Retina (tissue), 1 donor: ENCODE results near the gene ARIH2.
"Not testable (repeated sequence)": the region's sequence is repeated elsewhere in the genome, so short reads cannot be mapped to it uniquely, and the experiment has no call there.

Source experiments
- DNase-seq: peaks from one replicate; pipeline ENCODE4 v3.0.0-alpha.2; 2016

Gene ARIH2

GRCh38 chr3:49004352-49005302 is 86.0 kb downstream of the ARIH2 start:
- no peak for DNase-seq

GRCh38 chr3:49005303-49005680 is 86.7 kb downstream of the ARIH2 start:
- no peak for DNase-seq

DNA sequence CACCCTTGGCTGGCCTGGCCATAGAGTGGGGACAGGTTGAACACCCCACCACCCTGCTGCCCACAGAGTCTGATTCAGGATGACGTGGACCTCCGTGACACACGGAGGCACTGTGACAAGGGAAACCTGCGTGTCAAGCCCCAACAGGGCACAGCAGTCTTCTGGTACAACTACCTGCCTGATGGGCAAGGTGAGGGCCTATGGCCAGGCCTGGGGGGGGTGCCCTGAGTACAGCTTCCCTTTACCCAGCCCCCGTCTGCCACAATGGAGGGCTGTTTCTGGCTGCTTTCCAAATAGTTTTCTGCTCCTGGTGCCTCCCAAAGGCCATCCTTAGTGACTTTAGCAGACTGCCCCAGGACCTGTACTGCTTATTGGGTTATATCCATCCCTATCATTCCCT is 87.4 kb downstream of the ARIH2 start:
- DNase-seq, result no peak

DNA sequence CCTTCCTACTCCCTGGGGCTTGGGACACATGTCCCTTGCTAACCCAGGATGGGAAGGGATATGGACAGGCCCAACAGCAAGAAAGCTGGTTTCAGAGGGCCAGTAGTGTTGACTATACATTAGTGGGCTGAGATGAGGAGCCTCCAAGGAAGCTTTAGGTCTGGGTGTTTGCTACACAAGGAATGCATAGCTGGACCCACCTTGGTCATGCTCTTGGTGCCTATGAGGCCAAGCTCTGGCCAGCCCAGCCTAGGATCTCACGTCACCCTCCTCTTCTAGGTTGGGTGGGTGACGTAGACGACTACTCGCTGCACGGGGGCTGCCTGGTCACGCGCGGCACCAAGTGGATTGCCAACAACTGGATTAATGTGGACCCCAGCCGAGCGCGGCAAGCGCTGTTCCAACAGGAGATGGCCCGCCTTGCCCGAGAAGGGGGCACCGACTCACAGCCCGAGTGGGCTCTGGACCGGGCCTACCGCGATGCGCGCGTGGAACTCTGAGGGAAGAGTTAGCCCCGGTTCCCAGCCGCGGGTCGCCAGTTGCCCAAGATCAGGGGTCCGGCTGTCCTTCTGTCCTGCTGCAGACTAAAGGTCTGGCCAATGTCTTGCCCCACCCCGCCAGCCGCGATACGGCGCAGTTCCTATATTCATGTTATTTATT is 87.9 kb downstream of the ARIH2 start:
- no peak for DNase-seq

DNA sequence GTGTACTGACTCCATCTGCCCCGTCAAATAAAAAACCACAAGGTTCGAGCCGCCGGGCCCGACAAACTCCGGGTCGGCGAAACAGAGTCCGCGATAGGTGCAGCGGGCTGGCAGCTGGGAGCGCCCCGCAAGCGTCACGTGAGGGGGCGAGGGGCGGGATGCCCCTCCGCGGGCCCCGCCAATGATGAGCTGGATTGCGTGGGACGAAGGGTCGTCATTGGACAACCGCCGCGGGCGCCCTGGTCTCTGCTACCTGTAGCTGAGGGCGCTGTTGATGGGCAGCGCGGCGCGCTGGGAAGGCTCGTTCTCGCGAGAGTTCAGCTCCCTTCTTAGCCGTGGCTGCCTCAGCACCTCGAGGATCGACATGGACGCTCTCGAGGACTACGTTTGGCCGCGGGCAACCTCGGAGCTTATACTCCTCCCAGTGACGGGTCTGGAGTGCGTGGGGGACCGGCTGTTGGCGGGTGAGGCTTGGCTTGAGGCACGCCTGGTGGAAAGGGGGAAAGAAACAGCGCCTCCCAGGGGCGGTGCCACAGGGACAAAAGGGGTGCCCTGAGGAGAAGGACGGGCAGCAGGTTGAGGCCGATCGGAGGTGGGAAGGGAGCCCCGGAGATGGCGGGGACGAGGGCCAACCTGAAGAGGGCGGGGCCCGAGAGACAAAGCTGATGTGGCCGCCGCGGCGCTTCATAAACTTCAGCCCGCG is 88.6 kb downstream of the ARIH2 start, which contains the start of gene WDR6:
WDR6 (plus strand) TSS at position 324 of the 703 bp plus-strand sequence; CDS start at position 365, 41 bp downstream.
- DNase-seq, result peak; percentile 98

- no peak for DNase-seq
These were observed 89.3 kb downstream of the ARIH2 start for GRCh38 chr3:49007771-49008528.

DNA sequence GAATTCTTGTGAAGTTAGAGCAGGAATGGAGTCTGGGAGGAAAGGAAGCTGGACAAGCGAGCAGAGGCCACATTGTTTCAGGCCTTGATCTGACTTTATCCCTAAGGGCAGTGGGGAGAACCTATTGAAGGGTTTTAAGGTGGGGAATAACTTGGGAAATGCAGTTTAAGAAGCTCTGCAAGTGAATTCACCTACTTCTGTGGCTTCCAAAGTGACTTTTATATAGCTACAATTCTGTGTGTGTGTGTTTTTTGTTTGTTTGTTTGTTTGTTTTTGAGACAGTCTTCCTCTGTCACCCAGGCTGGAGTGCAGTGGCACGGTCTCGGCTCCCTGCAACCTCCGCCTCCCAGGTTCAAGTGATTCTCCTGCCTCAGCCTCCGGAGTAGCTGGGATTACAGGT is 90.0 kb downstream of the ARIH2 start:
- DNase-seq, result not testable (repeated sequence)

- no peak for DNase-seq
These were observed 90.8 kb downstream of the ARIH2 start for GRCh38 chr3:49009396-49009795.

DNA sequence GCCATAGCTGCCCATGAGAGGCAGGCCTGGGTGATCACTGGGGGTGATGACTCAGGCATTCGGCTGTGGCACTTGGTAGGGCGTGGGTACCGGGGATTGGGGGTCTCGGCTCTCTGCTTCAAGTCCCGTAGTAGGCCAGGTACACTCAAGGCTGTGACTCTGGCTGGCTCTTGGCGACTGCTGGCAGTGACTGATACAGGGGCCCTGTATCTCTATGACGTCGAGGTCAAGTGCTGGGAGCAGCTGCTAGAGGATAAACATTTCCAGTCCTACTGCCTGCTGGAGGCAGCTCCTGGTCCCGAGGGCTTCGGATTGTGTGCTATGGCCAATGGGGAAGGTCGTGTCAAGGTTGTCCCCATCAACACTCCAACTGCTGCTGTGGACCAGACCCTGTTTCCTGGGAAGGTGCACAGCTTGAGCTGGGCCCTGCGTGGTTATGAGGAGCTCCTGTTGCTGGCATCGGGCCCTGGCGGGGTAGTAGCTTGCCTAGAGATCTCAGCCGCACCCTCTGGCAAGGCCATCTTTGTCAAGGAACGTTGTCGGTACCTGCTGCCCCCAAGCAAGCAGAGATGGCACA is 93.9 kb downstream of the ARIH2 start:
- DNase-seq, result no peak

GRCh38 chr3:49013113-49013737 is 94.6 kb downstream of the ARIH2 start:
- no peak for DNase-seq

GRCh38 chr3:49013738-49014660 is 95.4 kb downstream of the ARIH2 start:
- DNase-seq, result no peak

DNA sequence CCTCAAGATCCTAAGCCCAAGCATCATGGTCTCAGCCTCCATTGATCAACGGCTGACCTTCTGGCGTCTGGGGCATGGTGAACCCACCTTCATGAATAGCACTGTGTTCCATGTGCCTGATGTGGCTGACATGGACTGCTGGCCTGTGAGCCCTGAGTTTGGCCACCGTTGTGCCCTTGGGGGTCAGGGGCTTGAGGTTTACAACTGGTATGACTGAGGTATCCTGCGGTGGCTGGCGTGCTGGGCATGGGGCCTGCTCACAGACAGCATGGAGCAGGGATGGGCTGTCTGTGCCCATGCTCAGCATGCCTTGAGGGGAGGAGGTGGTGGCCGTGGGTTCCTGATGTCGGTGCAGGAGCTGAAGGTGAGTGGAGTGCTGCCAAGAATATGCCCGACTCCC is 96.4 kb downstream of the ARIH2 start:
- DNase-seq, result no peak

DNA sequence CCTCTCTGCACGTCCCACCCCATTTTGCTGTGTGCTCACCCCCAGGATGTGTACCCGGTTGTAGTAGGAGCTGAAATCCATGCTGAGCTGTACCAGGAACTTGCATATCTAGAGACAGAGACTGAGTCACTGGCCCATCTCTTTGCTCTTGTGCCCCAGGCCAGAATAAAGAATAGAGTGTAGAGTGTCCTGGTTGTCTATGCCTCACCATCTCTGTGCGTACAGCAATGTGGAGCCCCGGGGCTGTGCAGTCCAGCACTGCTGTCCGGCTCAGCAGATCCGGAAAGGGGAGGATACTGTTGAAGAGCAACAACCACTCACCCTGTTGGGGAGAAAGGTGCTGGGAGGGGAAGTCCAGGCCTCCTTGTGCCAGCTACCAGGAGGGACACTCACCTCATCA is 97.1 kb downstream of the ARIH2 start:
- no peak for DNase-seq

DNA sequence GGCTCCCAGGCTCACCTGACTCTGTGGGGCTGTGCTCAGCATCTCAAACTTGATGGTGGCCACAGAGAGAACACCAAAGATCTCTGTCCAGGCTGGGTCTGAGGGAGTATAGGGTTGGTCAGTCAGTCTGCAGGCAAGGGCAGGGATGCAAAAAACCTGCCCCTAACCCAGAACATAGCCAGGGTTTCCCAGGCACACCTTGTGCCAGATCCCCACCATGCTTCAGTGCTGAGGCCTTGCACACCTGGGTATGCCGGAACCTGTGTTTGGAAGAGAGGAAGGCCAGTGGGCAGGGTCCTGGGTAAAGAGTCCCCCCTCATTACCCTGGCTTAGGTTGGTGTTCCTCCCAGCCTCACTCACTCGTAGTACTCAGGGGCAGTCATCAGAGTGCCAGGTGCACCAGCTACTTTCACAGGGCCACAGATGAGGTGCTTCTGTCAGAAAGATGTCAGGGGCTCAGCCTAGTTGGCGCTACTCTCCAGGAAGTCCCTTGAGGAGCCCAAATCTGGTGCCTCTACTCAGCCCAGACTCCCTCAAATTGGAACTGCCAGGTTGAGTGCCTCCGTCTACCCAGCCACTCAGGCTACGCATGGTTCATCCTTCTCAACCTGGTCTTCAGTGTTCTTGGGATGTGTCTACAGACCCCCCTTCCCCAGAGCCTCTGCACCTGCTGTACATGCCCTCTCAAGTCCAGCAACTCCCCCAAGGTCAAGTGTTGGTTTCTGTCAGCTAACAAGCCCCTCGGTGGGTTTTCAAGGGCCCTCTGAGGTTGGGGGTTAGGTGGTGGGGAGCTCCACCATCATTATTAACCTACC is 98.0 kb downstream of the ARIH2 start:
- DNase-seq, result no peak

GRCh38 chr3:49017229-49017970 is 98.8 kb downstream of the ARIH2 start:
- DNase-seq, result no peak

DNA sequence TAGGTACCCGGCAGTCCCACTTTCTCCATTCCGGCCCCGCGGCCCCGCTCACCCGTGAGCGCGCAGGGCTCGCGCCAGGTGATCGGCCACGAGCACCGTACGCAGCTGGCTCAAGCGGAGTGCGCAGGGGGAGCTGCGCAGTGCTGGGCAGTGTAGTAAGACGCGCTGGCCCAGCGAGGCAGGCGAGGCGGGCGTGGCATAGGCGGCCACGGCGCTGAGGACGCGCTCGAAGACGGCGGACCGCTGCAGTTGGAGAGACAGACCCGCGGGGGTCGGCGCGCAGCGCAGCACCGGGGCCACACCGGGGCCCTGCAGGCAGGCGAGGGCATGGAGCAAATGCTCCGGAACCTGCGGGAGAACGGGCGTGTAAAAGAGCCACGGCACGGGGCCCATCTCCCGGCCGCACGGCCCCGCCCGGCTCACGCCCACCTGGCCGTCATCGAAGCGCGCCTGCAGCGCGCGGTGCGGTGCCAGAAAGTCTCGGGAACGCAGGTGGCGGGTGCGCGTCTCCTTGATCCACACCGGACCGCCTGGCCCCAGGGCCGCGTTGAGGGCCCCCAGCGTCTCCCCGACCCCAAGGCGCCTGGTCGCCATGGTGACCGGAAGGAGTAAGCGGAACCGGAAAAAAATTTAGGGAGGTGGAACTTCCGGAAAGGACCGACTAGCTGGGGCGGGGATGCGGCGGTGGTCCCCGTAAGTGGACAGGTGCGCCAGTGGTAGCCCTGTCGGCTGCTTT is 99.5 kb downstream of the ARIH2 start, which contains the start of gene DALRD3:
DALRD3 (minus strand) TSS at position 610 of the 736 bp plus-strand sequence; CDS start at position 594, 16 bp downstream.
- DNase-seq, result peak; percentile 89

GRCh38 chr3:49018707-49019006 is 100.0 kb downstream of the ARIH2 start:
- DNase-seq, result no peak

DNA sequence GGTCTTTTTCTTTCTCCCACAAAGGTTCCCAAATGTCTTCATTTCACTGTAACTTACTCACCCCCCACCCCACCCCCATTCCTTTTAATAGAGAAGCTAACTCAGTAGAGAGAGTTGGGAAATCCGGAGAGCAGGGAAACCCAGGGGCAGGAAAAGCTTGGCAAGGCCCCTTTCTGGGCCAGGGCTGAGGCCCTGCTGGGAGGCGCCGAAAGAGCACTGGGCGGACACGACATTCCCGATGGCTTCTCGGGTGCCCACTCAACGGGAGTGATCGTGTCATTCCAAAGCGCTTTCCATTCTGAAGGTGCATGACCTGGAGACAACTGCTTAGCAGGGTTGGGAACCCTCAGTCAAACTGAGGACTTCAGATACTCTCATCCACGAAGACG is 101.3 kb downstream of the ARIH2 start:
- DNase-seq, result no peak
